Retina (tissue), 1 donor: ENCODE data around the gene R3HDM4.
A peak's percentile ranks its signal among the peaks of the same experiment; 100 is the strongest.

Source experiments
- DNase-seq: peaks from one replicate; pipeline ENCODE4 v3.0.0-alpha.2; 2016

The R3HDM4 gene

GRCh38 chr19:929203-929890 is 16.3 kb upstream of the R3HDM4 start:
- no peak for DNase-seq

DNA sequence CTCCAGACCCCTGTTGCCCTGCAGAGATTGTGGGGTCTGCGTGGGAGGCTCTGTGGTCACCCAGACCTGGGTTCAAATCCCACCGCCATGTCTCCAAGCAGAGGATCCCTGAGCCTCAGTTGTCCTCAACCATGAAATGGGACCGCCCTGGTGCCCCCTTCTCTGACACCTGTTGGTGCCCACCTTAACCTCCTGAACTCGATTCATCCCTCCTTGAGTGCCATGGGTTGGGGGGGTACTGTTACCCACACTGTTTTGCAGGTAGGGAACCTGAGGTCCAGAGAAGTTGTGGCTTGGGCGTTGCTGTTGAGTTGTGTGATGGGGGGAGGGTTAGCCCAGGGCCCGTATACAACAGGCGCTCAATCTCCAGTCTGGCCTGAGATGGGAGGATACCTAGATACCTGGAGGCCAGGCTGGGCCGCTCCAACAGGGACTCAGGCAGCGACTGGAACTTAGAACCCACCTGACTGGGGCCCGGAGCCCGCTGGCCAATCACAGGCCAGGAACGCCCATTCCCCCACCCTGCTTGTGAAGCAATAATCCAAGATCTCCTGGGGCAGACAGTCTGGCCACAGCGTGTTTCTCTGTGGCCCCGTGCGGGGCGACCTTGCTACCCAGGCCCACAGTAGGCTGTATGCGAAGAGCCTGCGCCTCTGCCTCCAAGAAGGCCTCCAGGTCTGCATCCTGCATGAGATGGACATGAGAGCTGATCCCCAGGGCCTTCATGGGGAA is 15.6 kb upstream of the R3HDM4 start:
- no peak for DNase-seq

DNA sequence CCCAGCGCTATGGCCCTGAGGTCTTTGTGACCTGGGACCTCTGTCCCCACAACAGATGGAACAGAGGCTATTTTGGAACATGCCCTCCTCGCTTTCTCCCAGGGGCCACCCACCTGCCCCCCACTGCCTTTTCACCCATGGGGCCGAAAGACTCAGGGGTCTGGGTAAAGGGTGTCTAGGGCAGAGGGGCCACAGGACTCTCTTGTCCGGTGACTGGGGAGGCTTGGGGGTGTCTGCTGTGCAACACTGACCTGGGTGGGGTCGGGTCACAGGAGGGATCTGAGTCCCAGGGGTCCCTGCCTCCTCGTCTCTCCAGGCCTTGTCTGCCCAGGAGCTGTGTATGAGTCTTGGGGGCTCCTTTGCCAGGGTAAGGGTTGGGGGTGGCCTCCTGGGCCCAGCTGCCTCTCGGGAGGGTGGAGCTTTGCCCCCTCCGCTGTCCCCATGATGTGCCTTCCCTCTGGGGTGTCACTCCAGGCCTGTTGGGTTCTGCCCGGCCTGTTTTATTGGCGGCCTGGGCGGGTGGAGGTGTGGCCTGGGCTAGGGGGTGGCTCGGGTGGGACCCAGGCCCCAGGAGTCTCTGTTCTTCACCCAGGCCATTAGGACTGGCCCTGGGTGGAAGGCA is 14.9 kb upstream of the R3HDM4 start:
- DNase-seq, result no peak

DNA sequence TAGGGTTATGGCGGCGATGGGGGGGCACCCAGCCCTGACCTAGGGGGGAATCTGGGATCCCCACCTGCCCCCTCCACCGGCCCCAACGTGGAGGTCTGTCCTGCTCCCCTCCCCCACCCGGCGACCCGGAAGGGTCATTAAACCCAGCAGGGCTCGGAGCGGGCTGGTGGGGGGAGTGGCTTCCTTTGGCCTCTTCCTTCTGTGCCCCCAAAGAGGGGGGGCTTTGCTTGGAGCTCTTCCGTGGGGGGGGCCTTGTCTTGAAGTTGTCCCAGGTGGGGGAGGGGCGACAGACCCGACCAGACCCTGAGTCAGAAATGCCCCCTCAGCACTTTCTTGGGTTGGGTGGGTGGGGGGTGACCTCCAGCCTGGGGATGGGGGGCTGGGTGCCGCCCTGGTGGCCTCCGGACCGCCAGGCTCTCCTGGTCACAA is 14.3 kb upstream of the R3HDM4 start:
- no peak for DNase-seq

DNA sequence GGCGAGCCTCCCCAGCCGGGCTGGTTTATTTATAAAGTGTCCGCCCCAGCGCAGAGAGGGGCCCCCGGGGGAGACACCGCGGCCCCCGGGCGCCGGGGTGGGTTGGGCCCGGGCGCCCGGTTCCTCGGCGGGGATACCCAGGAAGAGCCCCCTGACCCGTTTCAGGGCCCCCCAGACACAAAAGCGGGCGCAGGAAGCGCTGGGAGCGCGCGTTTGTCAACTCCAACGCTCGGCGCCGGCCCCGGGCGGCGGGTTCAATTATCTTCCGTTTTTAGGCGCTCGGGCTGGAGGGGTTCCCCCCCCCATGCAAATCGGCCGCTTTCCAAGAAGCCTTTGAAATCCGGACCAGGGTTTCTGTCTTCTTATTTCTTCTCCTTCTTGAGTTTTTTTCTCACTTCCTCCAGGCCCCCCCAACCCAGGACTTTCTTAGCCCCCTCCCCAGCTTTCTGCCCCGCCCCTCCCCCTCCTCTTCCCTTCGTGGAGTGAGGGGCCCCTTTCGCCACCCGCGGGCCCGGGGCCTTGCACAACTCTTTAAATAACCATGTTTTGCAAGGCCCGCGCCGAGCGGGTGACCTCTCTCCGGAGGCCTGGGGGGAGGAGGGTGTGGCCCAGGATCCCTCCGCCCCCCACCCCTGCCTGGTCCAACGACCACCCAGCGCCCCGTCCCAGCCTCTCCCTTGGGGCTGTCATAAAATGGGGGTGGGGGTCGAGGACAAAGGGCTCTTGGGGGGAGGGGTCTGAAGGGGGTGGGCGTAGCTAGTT is 13.8 kb upstream of the R3HDM4 start:
- DNase-seq, result peak; percentile 60

GRCh38 chr19:926323-926588 is 13.2 kb upstream of the R3HDM4 start:
- peak; percentile 63 for DNase-seq

- DNase-seq, result peak; percentile 92
Measured at GRCh38 chr19:925526-926322, 12.7 kb upstream of the R3HDM4 start, which contains the start of gene ARID3A. Gene ARID3A (plus strand): TSS chr19:926035. CDS start chr19:929529, 3,494 bp downstream.

GRCh38 chr19:925087-925525 is 12.1 kb upstream of the R3HDM4 start:
- DNase-seq, result no peak

DNA sequence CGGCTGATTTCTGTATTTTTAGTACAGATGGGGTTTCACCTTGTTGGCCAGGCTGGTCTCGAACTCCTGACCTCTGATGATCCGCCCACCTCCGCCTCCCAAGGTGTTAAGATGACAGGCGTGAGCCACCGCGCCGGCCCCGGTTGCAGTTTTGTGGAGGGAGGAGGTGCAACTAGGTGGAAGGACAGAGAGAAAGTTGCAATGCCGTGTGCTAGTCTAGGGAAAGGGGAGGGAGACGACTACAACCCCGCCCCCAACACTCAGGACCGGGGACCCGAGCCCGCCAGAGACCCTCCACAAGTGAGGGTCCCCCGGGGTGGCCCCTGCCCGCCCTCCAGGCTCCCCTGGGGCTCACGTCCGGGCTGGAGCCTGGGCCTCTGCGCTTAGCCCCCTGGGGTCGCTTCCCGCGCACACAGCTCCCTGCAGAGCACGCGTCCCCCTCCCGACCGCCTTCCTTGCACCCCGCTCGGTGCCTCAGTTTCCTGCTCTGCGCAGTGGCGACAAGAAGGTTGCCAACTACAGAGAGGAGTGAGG is 11.6 kb upstream of the R3HDM4 start:
- DNase-seq, result no peak

DNA sequence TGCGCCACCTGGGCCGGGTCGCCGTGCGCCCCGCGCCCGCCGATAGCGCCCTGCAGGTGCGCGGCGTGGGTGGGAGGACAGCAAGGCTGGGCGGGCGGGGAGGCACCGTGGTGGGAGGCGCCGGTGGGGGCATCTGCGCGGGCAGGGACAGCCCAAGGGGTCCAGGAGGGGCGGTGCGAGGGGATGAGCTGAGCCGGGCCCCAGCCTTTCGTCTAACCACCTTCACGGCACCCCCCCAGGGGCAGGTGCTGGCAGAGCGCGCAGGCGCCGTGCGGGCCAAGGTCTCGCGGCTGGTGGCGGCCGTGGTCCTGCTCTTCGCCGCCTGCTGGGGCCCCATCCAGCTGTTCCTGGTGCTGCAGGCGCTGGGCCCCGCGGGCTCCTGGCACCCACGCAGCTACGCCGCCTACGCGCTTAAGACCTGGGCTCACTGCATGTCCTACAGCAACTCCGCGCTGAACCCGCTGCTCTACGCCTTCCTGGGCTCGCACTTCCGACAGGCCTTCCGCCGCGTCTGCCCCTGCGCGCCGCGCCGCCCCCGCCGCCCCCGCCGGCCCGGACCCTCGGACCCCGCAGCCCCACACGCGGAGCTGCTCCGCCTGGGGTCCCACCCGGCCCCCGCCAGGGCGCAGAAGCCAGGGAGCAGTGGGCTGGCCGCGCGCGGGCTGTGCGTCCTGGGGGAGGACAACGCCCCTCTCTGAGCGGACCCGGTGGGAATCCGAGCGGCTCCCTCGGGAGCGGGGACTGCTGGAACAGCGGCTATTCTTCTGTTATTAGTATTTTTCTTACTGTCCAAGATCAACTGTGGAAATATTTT is 7.2 kb upstream of the R3HDM4 start:
- DNase-seq, result no peak

- peak; percentile 63 for DNase-seq
Measured at GRCh38 chr19:919199-920050, 6.4 kb upstream of the R3HDM4 start.

DNA sequence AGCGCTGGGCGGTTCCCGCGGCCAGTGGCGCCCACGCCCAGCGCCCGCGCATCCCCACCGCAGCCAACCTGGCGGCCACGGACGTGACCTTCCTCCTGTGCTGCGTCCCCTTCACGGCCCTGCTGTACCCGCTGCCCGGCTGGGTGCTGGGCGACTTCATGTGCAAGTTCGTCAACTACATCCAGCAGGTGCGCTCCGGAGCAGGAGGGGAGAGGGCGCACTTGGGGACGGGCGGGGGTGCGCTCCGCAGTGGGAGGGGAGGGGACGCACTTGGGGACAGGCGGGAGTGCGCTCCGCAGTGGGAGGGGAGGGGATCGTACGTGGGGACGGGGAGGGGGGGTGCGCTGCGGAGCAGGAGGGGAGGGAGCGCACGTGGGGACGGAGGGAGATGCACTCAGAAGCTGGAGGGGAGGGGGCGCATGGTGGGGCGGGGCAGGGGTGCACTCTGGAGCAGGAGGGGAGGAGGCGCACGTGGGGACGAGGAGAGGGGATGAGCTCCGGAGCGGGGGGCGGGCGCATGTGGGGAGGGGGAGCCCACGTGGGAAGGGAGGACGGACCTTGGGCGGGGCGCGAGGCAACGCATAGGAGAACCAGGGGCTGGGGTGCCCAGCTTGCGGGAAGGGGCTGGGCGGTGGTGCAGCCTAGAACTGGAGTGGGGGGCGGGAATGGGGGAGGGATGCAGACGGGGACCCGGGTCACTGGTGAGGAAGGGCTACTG is 5.6 kb upstream of the R3HDM4 start:
- no peak for DNase-seq

GRCh38 chr19:918152-918437 is 5.1 kb upstream of the R3HDM4 start:
- no peak for DNase-seq

DNA sequence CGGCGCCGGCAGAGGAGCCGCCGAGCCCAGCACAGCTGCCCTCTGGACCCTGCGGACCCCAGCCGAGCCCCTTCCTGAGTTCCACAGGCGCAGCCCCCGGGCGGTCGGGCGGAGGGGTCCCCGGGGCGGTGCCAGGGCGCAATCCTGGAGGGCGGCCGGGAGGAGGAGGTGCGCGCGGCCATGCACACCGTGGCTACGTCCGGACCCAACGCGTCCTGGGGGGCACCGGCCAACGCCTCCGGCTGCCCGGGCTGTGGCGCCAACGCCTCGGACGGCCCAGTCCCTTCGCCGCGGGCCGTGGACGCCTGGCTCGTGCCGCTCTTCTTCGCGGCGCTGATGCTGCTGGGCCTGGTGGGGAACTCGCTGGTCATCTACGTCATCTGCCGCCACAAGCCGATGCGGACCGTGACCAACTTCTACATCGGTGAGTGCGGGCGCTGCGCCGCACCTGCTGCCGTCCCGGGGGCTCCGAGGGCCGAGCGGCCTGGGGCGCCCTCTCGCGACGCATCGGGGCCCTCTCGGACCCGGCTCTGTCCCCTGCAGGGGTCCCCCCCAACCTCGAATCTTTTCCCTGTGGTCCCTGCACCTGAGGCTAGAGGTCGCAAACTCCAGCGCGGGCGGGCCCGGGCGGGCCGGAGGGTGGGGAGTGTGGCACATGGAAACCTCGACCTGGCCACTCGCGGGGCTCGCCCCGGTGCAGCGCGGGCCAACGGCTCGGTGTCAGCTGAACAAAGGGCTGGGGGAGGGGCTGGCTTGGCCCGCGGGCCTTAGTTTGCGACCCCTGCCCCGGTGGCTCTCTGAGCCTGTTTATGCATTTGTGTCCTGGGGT is 4.5 kb upstream of the R3HDM4 start, which contains the start of gene KISS1R:
TSS of gene KISS1R (plus strand) at position 11 of the 829 bp plus-strand sequence. CDS start at position 181, 170 bp downstream.
- peak; percentile 85 for DNase-seq

DNA sequence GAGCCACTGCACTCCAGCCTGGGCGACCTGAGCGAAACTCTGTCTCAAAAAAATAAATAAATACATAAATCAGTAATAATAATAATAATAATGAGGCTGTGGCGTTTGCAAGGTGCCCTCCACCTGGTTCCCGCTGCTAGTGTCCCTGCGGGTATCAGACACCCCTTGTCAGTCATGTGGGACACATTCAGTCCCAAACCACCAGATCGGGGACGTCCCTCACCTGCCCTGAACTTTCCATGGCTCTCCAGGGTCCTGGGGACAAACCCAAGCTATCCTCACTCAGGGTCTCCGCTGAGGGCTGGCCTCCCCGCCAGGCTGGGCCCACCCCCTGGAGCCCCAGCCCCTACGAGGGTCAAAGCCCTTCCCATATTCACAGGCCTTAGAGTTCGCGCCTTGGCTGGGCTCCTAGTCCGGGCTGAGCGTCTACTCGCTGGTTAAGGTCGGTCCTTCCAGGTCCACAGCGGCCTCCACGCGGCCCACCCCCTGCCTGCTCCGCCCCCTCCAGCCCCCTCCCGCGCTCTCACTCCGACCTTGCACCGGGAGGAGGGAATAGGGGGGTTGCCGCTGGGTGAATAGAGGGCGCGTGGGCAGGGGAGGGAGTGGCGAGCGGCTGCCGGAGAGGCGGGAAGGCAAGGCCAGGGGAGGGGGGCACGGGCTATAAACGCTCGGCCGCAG is 3.8 kb upstream of the R3HDM4 start:
- DNase-seq, result no peak

GRCh38 chr19:912181-913079 is 589 bp downstream of the R3HDM4 start:
- DNase-seq, result no peak
